ENCODE data around the gene RXRG. TPM values are rescaled to one million over a fixed set of nuclear protein-coding genes. Genes with fewer than 3 reads are reported as not detected.

The RXRG gene
- total and polyA plus RNA-seq, 2 donors (not counting 1 experiment from before 2014, with no cell fraction given): not detected

- DNase-seq: no peak
- Histone ChIP-seq H3K36me3 (replicated peaks in 1 of 2; ENCODE audit: control extremely low read depth in 1 of 2, control insufficient read depth in 1 of 2, extremely low read depth in 1 of 2, insufficient read depth in 2 of 2, low read length in 1 of 2) (no peaks in the 10 kb centered on the region), H4K20me1 (ENCODE audit: control insufficient read depth, insufficient read depth, low read length, poor library complexity, severe bottlenecking) (no peaks in the 10 kb centered on the region), H3K9me3 (ENCODE audit: control extremely low read depth in 1 of 3, control insufficient read depth in 2 of 3, insufficient read depth in 1 of 3, low read length in 2 of 3) (peaks cover 0 to 21% (median 0%) of the 10 kb centered on the region in 3 donors), H3K4me3 (ENCODE audit: control extremely low read depth in 1 of 5, extremely low read depth in 1 of 5, insufficient read depth in 1 of 5, low read depth in 2 of 5, low read length in 4 of 5) (no peak overlapping the region), H3K27ac (ENCODE audit: low read length in 2 of 2) (no peak overlapping the region), H3K4me2 (replicated peaks; ENCODE audit: low read depth, low read length, poor library complexity, severe bottlenecking) (no peak overlapping the region), H3K27me3 (replicated peaks in 1 of 4; ENCODE audit: control extremely low read depth in 1 of 4, control insufficient read depth in 3 of 4, insufficient read depth in 4 of 4, low read length in 3 of 4) (peaks cover 0 to 64% (median 41%) of the 10 kb centered on the region in 4 experiments), H3K9ac (ENCODE audit: low read length) (no peak overlapping the region), H2AFZ (ENCODE audit: insufficient read depth, low read depth, low read length, poor library complexity, severe bottlenecking) (no peak overlapping the region), H3K79me2 (ENCODE audit: control insufficient read depth, insufficient read depth, low read length) (no peaks in the 10 kb centered on the region), H3K4me1 (ENCODE audit: control insufficient read depth in 2 of 2, insufficient read depth in 2 of 2, low read length in 2 of 2) (peaks cover 0 to 5% of the 10 kb centered on the region in 2 donors)
- no peak for ATAC-seq (ENCODE audit: low read depth)
- Mint-ChIP-seq H3K27me3 (peaks cover 77% of the 10 kb centered on the region), H3K9me3 (ENCODE audit: insufficient read depth) (no peaks in the 10 kb centered on the region), H3K27ac (no peak overlapping the region), H3K4me1 (peaks cover 5% of the 10 kb centered on the region), H3K4me3 (no peak overlapping the region)
- intact Hi-C loops (cut with micrococcal nuclease): no loop called here
- CTCF ChIA-PET: interaction anchor here (1.9 to 3.0 kb wide), 2 partner anchors 13 kb away, joined by 6 to 13 read pairs; no protein-coding TSS in a partner anchor
- POLR2A ChIA-PET: no interaction called here
- WGBS (ENCODE audit: insufficient coverage): 8% methylated on average over 33 of the region's 52 CpGs
- TF ChIP-seq EZH2 (IDR thresholded peaks at IDR 0.05; ENCODE audit: borderline replicate concordance, insufficient read depth, low read depth, low read length, poor library complexity, severe bottlenecking) (no peak), CTCF (IDR thresholded peaks at IDR 0.05) (no peak)
Measured at GRCh38 chr1:165353731-165354671, 90.9 kb downstream of the RXRG start.

Measured in B cell (primary cell).